OCI-LY3 (cell line): ENCODE measurements around the gene TMEM50B.

Source experiments
- EZH2phosphoT487 ChIP-seq: fragments of 200-600 bp; shearing (Covaris generic); IDR thresholded peaks from 2 replicates; pipeline ENCODE4 v1.6.1; 2018; ENCODE audit warnings: antibody characterized with exemption, mixed run types, low read depth
- TF ChIP-seq, protein P1 (sequence below): fragments of 200-600, 300-600 bp; sonication (generic); IDR thresholded peaks from 2 replicates; pipeline ENCODE4 v1.5.1; 2014; ENCODE audit warnings: antibody characterized with exemption, low read length, low read depth

- TF ChIP-seq, protein P1, sequence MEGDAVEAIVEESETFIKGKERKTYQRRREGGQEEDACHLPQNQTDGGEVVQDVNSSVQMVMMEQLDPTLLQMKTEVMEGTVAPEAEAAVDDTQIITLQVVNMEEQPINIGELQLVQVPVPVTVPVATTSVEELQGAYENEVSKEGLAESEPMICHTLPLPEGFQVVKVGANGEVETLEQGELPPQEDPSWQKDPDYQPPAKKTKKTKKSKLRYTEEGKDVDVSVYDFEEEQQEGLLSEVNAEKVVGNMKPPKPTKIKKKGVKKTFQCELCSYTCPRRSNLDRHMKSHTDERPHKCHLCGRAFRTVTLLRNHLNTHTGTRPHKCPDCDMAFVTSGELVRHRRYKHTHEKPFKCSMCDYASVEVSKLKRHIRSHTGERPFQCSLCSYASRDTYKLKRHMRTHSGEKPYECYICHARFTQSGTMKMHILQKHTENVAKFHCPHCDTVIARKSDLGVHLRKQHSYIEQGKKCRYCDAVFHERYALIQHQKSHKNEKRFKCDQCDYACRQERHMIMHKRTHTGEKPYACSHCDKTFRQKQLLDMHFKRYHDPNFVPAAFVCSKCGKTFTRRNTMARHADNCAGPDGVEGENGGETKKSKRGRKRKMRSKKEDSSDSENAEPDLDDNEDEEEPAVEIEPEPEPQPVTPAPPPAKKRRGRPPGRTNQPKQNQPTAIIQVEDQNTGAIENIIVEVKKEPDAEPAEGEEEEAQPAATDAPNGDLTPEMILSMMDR = no peak
- no peak for TF ChIP-seq EZH2phosphoT487
Observed at GRCh38 chr21:33510826-33511225, 31.1 kb upstream of the TMEM50B start.
